H9 (cell line): ENCODE measurements around the gene PXN. TPM values are rescaled to one million over a fixed set of nuclear protein-coding genes. Genes with fewer than 3 reads are reported as not detected.

ENCODE experiments used
- DNase-seq: peaks from one replicate; pipeline ENCODE4 v3.0.0-alpha.2; 2017
- H2AFZ ChIP-seq: one replicate; pipeline ENCODE4 v1.6.1; 2013; ENCODE audit warnings: mild to moderate bottlenecking, low read length, control low read depth, moderate library complexity
- H2AK5ac ChIP-seq: 2 replicates; pipeline ENCODE4 v1.6.1; 2013; ENCODE audit warnings: low read length, control low read depth, mixed read lengths; ENCODE audit not compliant: insufficient read length
- H2BK120ac ChIP-seq: one replicate; pipeline ENCODE4 v1.6.1; 2013; ENCODE audit warnings: low read depth, mild to moderate bottlenecking, low read length, control low read depth, inconsistent platforms; ENCODE audit not compliant: poor library complexity, severe bottlenecking
- H2BK12ac ChIP-seq: 2 replicates; pipeline ENCODE4 v1.6.1; 2013; ENCODE audit warnings: low read length, control low read depth, mixed read lengths, low read depth; ENCODE audit not compliant: insufficient read length
- H2BK15ac ChIP-seq: 2 replicates; pipeline ENCODE4 v1.6.1; 2013; ENCODE audit warnings: low read depth, low read length, control low read depth
- H2BK20ac ChIP-seq: one replicate; pipeline ENCODE4 v1.6.1; 2013; ENCODE audit warnings: low read depth, mild to moderate bottlenecking, low read length, control low read depth, inconsistent platforms; ENCODE audit not compliant: poor library complexity, severe bottlenecking
- H2BK5ac ChIP-seq: 2 replicates; pipeline ENCODE4 v1.6.1; 2013; ENCODE audit warnings: low read length, control low read depth, mixed read lengths; ENCODE audit not compliant: insufficient read length
- H3K14ac ChIP-seq: 2 replicates; pipeline ENCODE4 v1.6.1; 2013; ENCODE audit warnings: low read length, control low read depth; ENCODE audit not compliant: insufficient read depth
- H3K18ac ChIP-seq: 2 replicates; pipeline ENCODE4 v1.6.1; 2013; ENCODE audit warnings: low read depth, mild to moderate bottlenecking, mixed read lengths, low read length, control low read depth; ENCODE audit not compliant: insufficient read length
- H3K23ac ChIP-seq: 2 replicates; pipeline ENCODE4 v1.6.1; 2013; ENCODE audit warnings: low read length, control low read depth, mixed read lengths, low read depth; ENCODE audit not compliant: insufficient read length
- H3K23me2 ChIP-seq: 2 replicates; pipeline ENCODE4 v1.6.1; 2013; ENCODE audit warnings: low read depth, mild to moderate bottlenecking, mixed read lengths, low read length, control low read depth; ENCODE audit not compliant: insufficient read length, poor library complexity, severe bottlenecking
- H3K27ac ChIP-seq: 2 replicates; pipeline ENCODE4 v1.5.1; 2013; ENCODE audit warnings: low read length, control low read depth, mixed read lengths, low read depth; ENCODE audit not compliant: insufficient read length
- H3K27me3 ChIP-seq: 2 replicates; pipeline ENCODE4 v1.6.1; 2013; ENCODE audit warnings: low read length, control low read depth, inconsistent platforms; ENCODE audit not compliant: insufficient read depth
- H3K4ac ChIP-seq: 2 replicates; pipeline ENCODE4 v1.6.1; 2013; ENCODE audit warnings: low read depth, mild to moderate bottlenecking, control low read depth, inconsistent platforms, low read length, moderate library complexity
- H3K4me1 ChIP-seq: 2 replicates; pipeline ENCODE4 v1.6.1; 2013; ENCODE audit warnings: low read length, control low read depth, inconsistent platforms; ENCODE audit not compliant: insufficient read depth
- H3K4me2 ChIP-seq: 2 replicates; pipeline ENCODE4 v1.6.1; 2013; ENCODE audit warnings: low read length, control low read depth, mixed read lengths; ENCODE audit not compliant: insufficient read length, insufficient read depth
- H3K56ac ChIP-seq: 2 replicates; pipeline ENCODE4 v1.6.1; 2013; ENCODE audit warnings: low read depth, mild to moderate bottlenecking, mixed read lengths, low read length, control low read depth; ENCODE audit not compliant: insufficient read length
- H3K79me1 ChIP-seq: 2 replicates; pipeline ENCODE4 v1.6.1; 2013; ENCODE audit warnings: low read depth, mild to moderate bottlenecking, moderate library complexity, low read length, control low read depth, inconsistent platforms; ENCODE audit not compliant: insufficient read depth, poor library complexity, severe bottlenecking
- H3K79me2 ChIP-seq: 2 replicates; pipeline ENCODE4 v1.6.1; 2013; ENCODE audit warnings: low read length, control low read depth, inconsistent platforms; ENCODE audit not compliant: insufficient read depth
- H3K9ac ChIP-seq: 2 replicates; pipeline ENCODE4 v1.6.1; 2013; ENCODE audit warnings: low read length, control low read depth, mixed read lengths; ENCODE audit not compliant: insufficient read length; ENCODE audit errors: extremely low read depth
- H3K9me3 ChIP-seq: one replicate; pipeline ENCODE4 v1.6.1; 2013; ENCODE audit warnings: low read depth, low read length, inconsistent platforms; ENCODE audit not compliant: control insufficient read depth
- H3T11ph ChIP-seq: one replicate; pipeline ENCODE4 v1.6.1; 2013; ENCODE audit warnings: mild to moderate bottlenecking, low read length, control low read depth, inconsistent platforms
- H4K20me1 ChIP-seq: one replicate; pipeline ENCODE4 v1.6.1; 2013; ENCODE audit not compliant: control insufficient read depth, insufficient read length, insufficient read depth
- H4K5ac ChIP-seq: 2 replicates; pipeline ENCODE4 v1.6.1; 2013; ENCODE audit warnings: low read depth, mild to moderate bottlenecking, mixed read lengths, low read length, control low read depth; ENCODE audit not compliant: insufficient read length
- H4K8ac ChIP-seq: replicated peaks from 2 replicates; pipeline ENCODE4 v1.6.1; 2013; ENCODE audit warnings: low read length, control low read depth, mixed read lengths, low read depth; ENCODE audit not compliant: insufficient read length
- H4K91ac ChIP-seq: 2 replicates; pipeline ENCODE4 v1.6.1; 2013; ENCODE audit warnings: low read depth, mild to moderate bottlenecking, moderate library complexity, mixed read lengths, low read length, control low read depth; ENCODE audit not compliant: insufficient read length
- H3K27ac Mint-ChIP-seq, 3 experiments: 2 replicates in 2 of 3; 3 replicates in 1 of 3; pipeline ENCODE4 v1.8.0; 2020 to 2021; ENCODE audit warnings: mixed read lengths in 3 of 3, mild to moderate bottlenecking in 1 of 3, moderate library complexity in 1 of 3
- H3K27me3 Mint-ChIP-seq: 2 replicates; pipeline ENCODE4 v1.8.0; 2021; ENCODE audit warnings: low read depth, mild to moderate bottlenecking, moderate library complexity, mixed read lengths
- H3K36me3 Mint-ChIP-seq, 3 experiments: 2 replicates in 2 of 3; 3 replicates in 1 of 3; pipeline ENCODE4 v1.8.0; 2020 to 2021; ENCODE audit warnings: low read depth in 3 of 3, mixed read lengths in 3 of 3; ENCODE audit not compliant: insufficient read depth in 1 of 3
- H3K4me1 Mint-ChIP-seq, 2 experiments: 2 replicates each; pipeline ENCODE4 v1.8.0; 2020; ENCODE audit warnings: mixed read lengths in 2 of 2
- H3K4me3 Mint-ChIP-seq, 2 experiments: 2 replicates in 1 of 2; 3 replicates in 1 of 2; pipeline ENCODE4 v1.8.0; 2020 to 2021; ENCODE audit warnings: mild to moderate bottlenecking in 2 of 2, mixed read lengths in 2 of 2, moderate library complexity in 1 of 2
- H3K9me3 Mint-ChIP-seq, 2 experiments: 2 replicates in 1 of 2; 3 replicates in 1 of 2; pipeline ENCODE4 v1.8.0; 2020; ENCODE audit warnings: mild to moderate bottlenecking in 2 of 2, mixed read lengths in 2 of 2, moderate library complexity in 1 of 2
- WGBS: extraction: QIAGEN DNeasy Blood & Tissue Kit; methylation state at CpG from one replicate; pipeline ENCODE4 v1.1.7; 2013; ENCODE audit warnings: missing lambda C conversion rate, low lambda C conversion rate, mixed read lengths; ENCODE audit not compliant: insufficient read length; ENCODE audit errors: extremely low coverage; 5-methylcytosine and 5-hydroxymethylcytosine counted together
- total RNA-seq: library from RNA; stranded (reverse); gene quantifications from 2 replicates; pipeline ENCODE4 v1.2.1, GENCODE V29; 2021
- TF ChIP-seq, protein P1 (sequence below): fragments of 200-600 bp; sonication (generic); conservative IDR thresholded peaks from 3 replicates; pipeline ENCODE4 v1.8.0; 2021; ENCODE audit warnings: antibody characterized with exemption, mild to moderate bottlenecking

PXN gene
- total RNA-seq, 1 experiment from 2014 or later: 92.8 TPM

- Mint-ChIP-seq H3K27ac (no peak overlapping the region; a peak in 1 of 7 replicates), H3K4me1 (peaks cover 26 to 33% of the 10 kb centered on the region in 2 experiments)
- no peak overlapping the region for H3K4me2 ChIP-seq
Measured at GRCh38 chr12:120223458-120224303, 41.8 kb downstream of the PXN start.

More at GRCh38 chr12:120223458-120224303, 41.8 kb downstream of the PXN start:
- no peak overlapping the region for H3K14ac ChIP-seq
- peaks cover 15 to 53% (median 52%) of the 10 kb centered on the region in 3 experiments for H3K36me3 Mint-ChIP-seq
- no peak overlapping the region for H2AK5ac ChIP-seq
- H3K4ac ChIP-seq: no peak overlapping the region
- H4K91ac ChIP-seq: no peak overlapping the region
- H2BK20ac ChIP-seq: no peak overlapping the region
- H3K23me2 ChIP-seq: no peaks in the 10 kb centered on the region
- no peak overlapping the region for H2BK12ac ChIP-seq
- H3K79me1 ChIP-seq: no peaks in the 10 kb centered on the region
- H2AFZ ChIP-seq: no peak overlapping the region
- H3K4me3 Mint-ChIP-seq: no peak overlapping the region
- no peak overlapping the region for H3K23ac ChIP-seq
- H4K5ac ChIP-seq: no peak overlapping the region
- H3K79me2 ChIP-seq: peaks cover 3% of the 10 kb centered on the region; the same call in 1 of the 2 replicates
- H3K27me3 Mint-ChIP-seq: no peaks in the 10 kb centered on the region
- no peak overlapping the region for H3K9ac ChIP-seq
- no peak overlapping the region for H3K18ac ChIP-seq
- no peaks in the 10 kb centered on the region; the same call in 1 of the 2 replicates for H3K4me1 ChIP-seq
- no peak overlapping the region for H4K8ac ChIP-seq
- no peaks in the 10 kb centered on the region; the same call in 1 of the 2 replicates for H3K27me3 ChIP-seq
- no CpG with 5 or more reads among the region's 19 CpGs for WGBS
- no peaks in the 10 kb centered on the region for H3K9me3 Mint-ChIP-seq
- no peak overlapping the region for H3T11ph ChIP-seq
- no peaks in the 10 kb centered on the region for H3K9me3 ChIP-seq
- no peak for DNase-seq
- no peak overlapping the region for H2BK120ac ChIP-seq
- no peaks in the 10 kb centered on the region for H4K20me1 ChIP-seq
- no peak overlapping the region for H2BK5ac ChIP-seq
- H3K27ac ChIP-seq: no peak overlapping the region
- H2BK15ac ChIP-seq: no peak overlapping the region
- TF ChIP-seq, protein P1, sequence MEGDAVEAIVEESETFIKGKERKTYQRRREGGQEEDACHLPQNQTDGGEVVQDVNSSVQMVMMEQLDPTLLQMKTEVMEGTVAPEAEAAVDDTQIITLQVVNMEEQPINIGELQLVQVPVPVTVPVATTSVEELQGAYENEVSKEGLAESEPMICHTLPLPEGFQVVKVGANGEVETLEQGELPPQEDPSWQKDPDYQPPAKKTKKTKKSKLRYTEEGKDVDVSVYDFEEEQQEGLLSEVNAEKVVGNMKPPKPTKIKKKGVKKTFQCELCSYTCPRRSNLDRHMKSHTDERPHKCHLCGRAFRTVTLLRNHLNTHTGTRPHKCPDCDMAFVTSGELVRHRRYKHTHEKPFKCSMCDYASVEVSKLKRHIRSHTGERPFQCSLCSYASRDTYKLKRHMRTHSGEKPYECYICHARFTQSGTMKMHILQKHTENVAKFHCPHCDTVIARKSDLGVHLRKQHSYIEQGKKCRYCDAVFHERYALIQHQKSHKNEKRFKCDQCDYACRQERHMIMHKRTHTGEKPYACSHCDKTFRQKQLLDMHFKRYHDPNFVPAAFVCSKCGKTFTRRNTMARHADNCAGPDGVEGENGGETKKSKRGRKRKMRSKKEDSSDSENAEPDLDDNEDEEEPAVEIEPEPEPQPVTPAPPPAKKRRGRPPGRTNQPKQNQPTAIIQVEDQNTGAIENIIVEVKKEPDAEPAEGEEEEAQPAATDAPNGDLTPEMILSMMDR: no peak
- no peak overlapping the region for H3K56ac ChIP-seq
